MM.1S (cell line): Measurements from ENCODE around the gene GNAI2.
"Not testable (repeated sequence)": the region's sequence is repeated elsewhere in the genome, so short reads cannot be mapped to it uniquely, and the experiment has no call there.

Experiments
- DNase-seq: peaks from one replicate; pipeline ENCODE4 v3.0.0-alpha.2; 2015
- H2AFZ ChIP-seq: fragments of 300-600 bp; sonication (generic); 2 replicates; pipeline ENCODE4 v1.6.0; 2016; ENCODE audit warnings: antibody characterized with exemption, low read length
- H3F3A ChIP-seq: fragments of 300-600 bp; sonication (generic); 2 replicates; pipeline ENCODE4 v1.6.1; 2016; ENCODE audit warnings: mild to moderate bottlenecking, antibody characterized with exemption, low read length, moderate library complexity, mixed read lengths; ENCODE audit not compliant: insufficient read depth
- H3K27ac ChIP-seq: fragments of 300-600 bp; sonication (generic); 2 replicates; pipeline ENCODE4 v1.5.1; 2016; ENCODE audit warnings: mild to moderate bottlenecking, low read length
- H3K27me3 ChIP-seq: fragments of 300-600 bp; sonication (generic); replicated peaks from 2 replicates; pipeline ENCODE4 v1.6.0; 2016; ENCODE audit warnings: low read length; ENCODE audit not compliant: insufficient read depth
- H3K36me3 ChIP-seq: fragments of 300-600 bp; sonication (generic); replicated peaks from 2 replicates; pipeline ENCODE4 v1.6.1; 2016; ENCODE audit warnings: mild to moderate bottlenecking, low read length, mixed read lengths; ENCODE audit not compliant: insufficient read depth
- H3K4me1 ChIP-seq: fragments of 300-600 bp; sonication (generic); 2 replicates; pipeline ENCODE4 v1.6.1; 2016; ENCODE audit warnings: low read length, mixed read lengths
- H3K4me2 ChIP-seq: fragments of 300-600 bp; sonication (generic); 2 replicates; pipeline ENCODE4 v1.6.0; 2016; ENCODE audit warnings: low read depth, low read length
- H3K4me3 ChIP-seq: fragments of 300-600 bp; sonication (generic); 2 replicates; pipeline ENCODE4 v1.5.1; 2016; ENCODE audit warnings: low read length, mixed read lengths
- H3K79me2 ChIP-seq: fragments of 300-600 bp; sonication (generic); 2 replicates; pipeline ENCODE4 v1.6.1; 2016; ENCODE audit warnings: mixed run types, low read length, mixed read lengths
- H3K9ac ChIP-seq: fragments of 300-600 bp; sonication (generic); 2 replicates; pipeline ENCODE4 v1.6.1; 2016; ENCODE audit warnings: low read length, mixed read lengths
- H3K9me2 ChIP-seq: fragments of 300-600 bp; sonication (generic); replicated peaks from 2 replicates; pipeline ENCODE4 v1.6.1; 2016; ENCODE audit warnings: mild to moderate bottlenecking, low read length, mixed read lengths; ENCODE audit not compliant: insufficient read depth
- H3K9me3 ChIP-seq: fragments of 300-600 bp; sonication (generic); replicated peaks from 2 replicates; pipeline ENCODE4 v1.6.1; 2016; ENCODE audit warnings: mild to moderate bottlenecking, low read length, mixed read lengths; ENCODE audit not compliant: insufficient read depth
- H4K20me1 ChIP-seq: fragments of 300-600 bp; sonication (generic); 2 replicates; pipeline ENCODE4 v1.6.1; 2016; ENCODE audit warnings: mild to moderate bottlenecking, low read length, moderate library complexity, mixed read lengths; ENCODE audit not compliant: insufficient read depth
- CTCF ChIP-seq: fragments of 300-600 bp; sonication (generic); IDR thresholded peaks from 2 replicates; pipeline ENCODE4 v1.5.1; 2016; ENCODE audit warnings: antibody characterized with exemption, low read length, mixed read lengths
- EZH2 ChIP-seq: fragments of 300-600 bp; sonication (generic); optimal IDR thresholded peaks from 2 replicates; pipeline ENCODE3; 2017; ENCODE audit warnings: low read depth, mild to moderate bottlenecking, antibody characterized with exemption, low read length, mixed read lengths
- EZH2phosphoT487 ChIP-seq: fragments of 300-600 bp; sonication (generic); IDR thresholded peaks from 2 replicates; pipeline ENCODE4 v1.6.1; 2018; ENCODE audit warnings: antibody characterized with exemption, low read length

GNAI2 gene

DNA sequence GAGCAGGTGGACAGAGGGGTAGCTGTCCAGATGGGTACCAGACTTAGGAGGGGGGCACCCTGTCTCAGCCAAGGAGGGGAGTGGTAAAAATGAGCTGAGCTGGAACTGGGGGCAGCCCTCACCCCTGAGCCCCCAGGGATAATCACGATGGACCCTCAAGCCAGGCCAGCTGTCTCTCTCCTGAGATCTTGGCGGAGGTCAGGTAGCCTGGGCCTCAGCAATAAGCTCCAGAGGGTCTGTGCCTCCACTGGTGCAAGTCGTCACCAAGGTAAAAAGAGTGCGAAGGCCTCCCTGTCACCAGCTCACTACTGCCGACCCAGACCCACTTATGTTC, 25.9 kb upstream of the GNAI2 start:
- Histone ChIP-seq H3K9me3 (no peaks in the 10 kb centered on the region), H3K4me3 (no peak overlapping the region), H3K27me3 (peaks cover 74% of the 10 kb centered on the region), H3K9me2 (no peaks in the 10 kb centered on the region), H3K36me3 (no peaks in the 10 kb centered on the region), H4K20me1 (no peaks in the 10 kb centered on the region; the same call in 1 of the 2 replicates), H3K79me2 (no peaks in the 10 kb centered on the region), H3K4me1 (no peaks in the 10 kb centered on the region), H3K27ac (no peak overlapping the region), H3F3A (no peaks in the 10 kb centered on the region), H3K4me2 (no peak overlapping the region), H3K9ac (no peak overlapping the region), H2AFZ (no peak overlapping the region)
- no peak for DNase-seq
- TF ChIP-seq CTCF (no peak), EZH2phosphoT487 (no peak), EZH2 (no peak)

DNA sequence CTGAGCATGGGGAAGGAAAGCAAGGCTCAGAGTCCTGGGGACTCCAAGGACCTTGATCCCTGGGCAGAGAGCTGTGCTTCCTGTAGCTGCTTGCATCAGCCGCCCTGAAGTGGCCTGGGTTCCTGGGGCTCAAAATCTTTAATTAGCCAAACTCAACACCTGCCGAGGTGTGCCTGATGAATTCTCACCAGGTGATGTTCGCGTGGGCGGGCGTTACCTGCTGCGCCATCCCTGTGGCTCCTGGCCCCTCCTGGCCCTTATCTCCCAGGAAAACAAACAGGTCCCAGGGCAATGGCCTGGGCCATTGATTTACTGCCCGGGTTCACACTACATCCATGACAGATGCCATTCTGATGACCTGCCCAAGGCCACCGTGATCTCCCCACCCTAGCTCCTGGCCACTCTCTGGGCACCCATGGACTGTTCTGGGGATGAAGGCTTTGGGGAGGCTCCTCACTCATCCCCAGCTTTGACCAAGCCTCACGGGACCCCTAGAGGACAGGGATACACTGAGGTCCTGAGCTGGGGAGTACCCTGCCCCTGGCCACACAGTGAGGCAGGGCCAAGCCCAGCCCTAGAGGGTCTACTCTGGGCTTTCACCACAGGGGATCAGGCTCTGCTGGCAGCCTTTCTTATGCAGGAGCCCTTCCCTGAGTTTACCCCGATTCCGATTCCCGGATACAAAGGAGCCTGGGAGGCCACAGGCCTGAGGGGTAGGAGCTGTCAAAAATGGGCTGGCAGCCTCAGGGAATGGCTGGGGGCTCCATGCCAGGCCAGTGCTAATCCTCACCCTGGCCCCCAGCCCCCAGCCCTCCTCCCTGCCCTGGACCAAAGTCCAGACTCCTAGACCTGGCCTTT, 25.3 kb upstream of the GNAI2 start:
- Histone ChIP-seq H3K4me3 (no peak overlapping the region), H3K27ac (no peak overlapping the region), H4K20me1 (no peaks in the 10 kb centered on the region; the same call in 1 of the 2 replicates), H3K79me2 (no peaks in the 10 kb centered on the region), H2AFZ (no peak overlapping the region), H3K9me2 (no peaks in the 10 kb centered on the region), H3K9me3 (no peaks in the 10 kb centered on the region), H3K9ac (no peak overlapping the region), H3F3A (no peaks in the 10 kb centered on the region), H3K4me2 (no peak overlapping the region), H3K36me3 (no peaks in the 10 kb centered on the region), H3K27me3 (peaks cover 72% of the 10 kb centered on the region), H3K4me1 (no peaks in the 10 kb centered on the region)
- no peak for DNase-seq
- TF ChIP-seq EZH2 = no peak
- no peak for TF ChIP-seq EZH2phosphoT487
- no peak for TF ChIP-seq CTCF

- H2AFZ ChIP-seq, H3K9ac ChIP-seq, H3K4me1 ChIP-seq, H3K36me3 ChIP-seq, H4K20me1 ChIP-seq, DNase-seq, H3K9me3 ChIP-seq, H3F3A ChIP-seq, H3K4me2 ChIP-seq, H3K9me2 ChIP-seq, H3K27ac ChIP-seq, H3K79me2 ChIP-seq, H3K4me3 ChIP-seq: not testable (repeated sequence)
- peaks cover 70% of the 10 kb centered on the region for H3K27me3 ChIP-seq
Measured at GRCh38 chr3:50211368-50211717, 24.7 kb upstream of the GNAI2 start.

DNA sequence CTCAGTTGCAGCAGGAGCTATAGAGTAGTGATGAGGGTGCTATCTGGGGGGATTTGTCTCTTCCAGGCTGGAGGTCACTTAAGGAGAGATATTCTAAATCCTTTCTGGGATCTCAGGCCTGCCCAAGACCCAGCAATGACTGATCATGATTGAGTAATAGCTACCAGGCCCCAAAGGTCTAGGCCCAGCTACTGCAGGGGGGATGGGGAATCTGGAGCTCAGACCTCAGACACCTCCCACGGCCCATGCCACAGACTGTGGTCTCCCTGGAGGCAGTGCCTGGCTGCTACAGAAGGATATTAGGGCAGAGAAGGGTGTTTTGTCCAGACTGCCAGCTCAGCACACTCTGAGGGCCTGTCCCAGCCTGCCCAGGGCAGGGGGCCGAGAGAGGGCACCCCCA, 24.1 kb upstream of the GNAI2 start:
- Histone ChIP-seq H3K36me3 (no peaks in the 10 kb centered on the region), H3K4me3 (no peak overlapping the region), H3K9me2 (no peaks in the 10 kb centered on the region)

More for the DNA sequence above, 24.1 kb upstream of the GNAI2 start:
- no peak for DNase-seq
- Histone ChIP-seq H3K4me1 (no peaks in the 10 kb centered on the region), H3K4me2 (no peak overlapping the region), H3K27ac (no peak overlapping the region), H2AFZ (no peak overlapping the region), H4K20me1 (no peaks in the 10 kb centered on the region), H3K9me3 (no peaks in the 10 kb centered on the region), H3K9ac (no peak overlapping the region), H3K27me3 (peaks cover 69% of the 10 kb centered on the region), H3F3A (no peaks in the 10 kb centered on the region), H3K79me2 (no peaks in the 10 kb centered on the region)
- no peak for TF ChIP-seq EZH2
- no peak for TF ChIP-seq EZH2phosphoT487
- TF ChIP-seq CTCF = no peak
